HG02938 (cell line): ENCODE results near the gene PTPRF.
"Not testable (repeated sequence)": the region's sequence is repeated elsewhere in the genome, so short reads cannot be mapped to it uniquely, and the experiment has no call there.

Source experiments
- ATAC-seq: cut with Tn5 transposase; IDR thresholded peaks from one replicate; pipeline ENCODE4 v1.9.1; 2021; ENCODE audit warnings: mild to moderate bottlenecking, moderate library complexity; ENCODE audit not compliant: unreplicated experiment

The PTPRF gene

GRCh38 chr1:43621386-43621785 is 90.7 kb downstream of the PTPRF start:
- ATAC-seq: no peak

GRCh38 chr1:43621861-43622260 is 91.2 kb downstream of the PTPRF start:
- ATAC-seq: no peak

GRCh38 chr1:43622471-43622870 is 91.8 kb downstream of the PTPRF start:
- ATAC-seq: no peak

- ATAC-seq: no peak
These were observed 92.5 kb downstream of the PTPRF start for GRCh38 chr1:43622901-43623780.

GRCh38 chr1:43625063-43625780 is 94.5 kb downstream of the PTPRF start:
- no peak for ATAC-seq

GRCh38 chr1:43632135-43632670 is 101.5 kb downstream of the PTPRF start:
- no peak for ATAC-seq

GRCh38 chr1:43634721-43635120 is 104.0 kb downstream of the PTPRF start:
- no peak for ATAC-seq

- ATAC-seq: no peak
These were observed 105.4 kb downstream of the PTPRF start for GRCh38 chr1:43636006-43636641.

- ATAC-seq: no peak
These were observed 106.6 kb downstream of the PTPRF start for GRCh38 chr1:43637267-43637666.

- not testable (repeated sequence) for ATAC-seq
These were observed 107.7 kb downstream of the PTPRF start for GRCh38 chr1:43638381-43638780.

- ATAC-seq: no peak
These were observed 109.5 kb downstream of the PTPRF start for GRCh38 chr1:43639976-43640794.

GRCh38 chr1:43644558-43644957 is 113.9 kb downstream of the PTPRF start:
- ATAC-seq: no peak

- ATAC-seq: no peak
These were observed 114.8 kb downstream of the PTPRF start for GRCh38 chr1:43645461-43645860.

GRCh38 chr1:43647331-43647730 is 116.6 kb downstream of the PTPRF start:
- not testable (repeated sequence) for ATAC-seq

- ATAC-seq: no peak
These were observed 117.7 kb downstream of the PTPRF start for GRCh38 chr1:43648221-43648847.

GRCh38 chr1:43648876-43649477 is 118.3 kb downstream of the PTPRF start:
- no peak for ATAC-seq

- peak; percentile 55 for ATAC-seq
These were observed 119.8 kb downstream of the PTPRF start for GRCh38 chr1:43650310-43651085.

GRCh38 chr1:43651188-43651587 is 120.5 kb downstream of the PTPRF start:
- ATAC-seq: no peak

- no peak for ATAC-seq
These were observed 121.2 kb downstream of the PTPRF start for GRCh38 chr1:43651902-43652301.
